Lung (tissue), 12 donors: ENCODE results near the gene PIK3CD. TPM values are rescaled to one million over a fixed set of nuclear protein-coding genes. Genes with fewer than 3 reads are reported as not detected.

Experiments
- ATAC-seq: fragments of 200-7000 bp; cut with Tn5 transposase; one replicate; pipeline ENCODE4 v1.9.1; 2020; ENCODE audit warnings: moderate number of reproducible peaks; ENCODE audit not compliant: insufficient read depth, low FRiP score
- DNase-seq, 3 donors: peaks; one replicate each; pipeline ENCODE4 v3.0.0-alpha.2; 2013 to 2017
- H3K27ac ChIP-seq, 2 donors: one replicate each; pipeline ENCODE4 v1.5.1; 2013; ENCODE audit warnings: mild to moderate bottlenecking in 2 of 2, moderate library complexity in 2 of 2, control low read depth in 1 of 2, inconsistent platforms in 1 of 2, low read depth in 1 of 2, low read length in 1 of 2
- H3K27me3 ChIP-seq, 3 donors: one replicate each; pipeline ENCODE4 v1.5.1; 2013; ENCODE audit warnings: low read length in 2 of 3; ENCODE audit not compliant: control insufficient read depth in 3 of 3, insufficient read depth in 3 of 3
- H3K36me3 ChIP-seq, 4 donors: one replicate each; pipeline ENCODE4 v1.5.1; 2013; ENCODE audit warnings: low read length in 4 of 4, mild to moderate bottlenecking in 1 of 4, moderate library complexity in 1 of 4; ENCODE audit not compliant: control insufficient read depth in 4 of 4, insufficient read depth in 4 of 4
- H3K4me1 ChIP-seq, 5 donors: one replicate each; pipeline ENCODE4 v1.5.1; 2013; ENCODE audit warnings: low read length in 5 of 5, mild to moderate bottlenecking in 2 of 5, moderate library complexity in 1 of 5; ENCODE audit not compliant: control insufficient read depth in 5 of 5, insufficient read depth in 5 of 5
- H3K4me3 ChIP-seq: one replicate; pipeline ENCODE4 v1.5.1; 2013; ENCODE audit warnings: mild to moderate bottlenecking, control low read depth, moderate library complexity
- H3K9ac ChIP-seq, 2 donors: one replicate each; pipeline ENCODE4 v1.5.1; 2013; ENCODE audit warnings: low read length in 2 of 2, control low read depth in 1 of 2; ENCODE audit not compliant: insufficient read depth in 1 of 2
- H3K9me3 ChIP-seq, 4 donors: one replicate each; pipeline ENCODE4 v1.5.1; 2013; ENCODE audit warnings: low read length in 3 of 4, mild to moderate bottlenecking in 1 of 4, moderate library complexity in 1 of 4; ENCODE audit not compliant: control insufficient read depth in 4 of 4, insufficient read depth in 3 of 4
- WGBS, 2 donors: extraction: QIAGEN DNeasy Blood & Tissue Kit; methylation state at CpG; one replicate each; pipeline ENCODE4 v1.1.7; 2013; 5-methylcytosine and 5-hydroxymethylcytosine counted together
- polyA plus RNA-seq, 2 donors: library from polyadenylated mRNA; stranded (reverse); fragments of 200-250 nt; gene quantifications; one replicate each; pipeline ENCODE4 v1.2.1, GENCODE V29; 2013
- total RNA-seq, 2 donors: library from RNA; depleted of rRNA in 1 of 2; stranded (reverse); fragments of >200 nt in 1 of 2; gene quantifications; one replicate each; pipeline ENCODE4 v1.2.1, GENCODE V29; 2014 to 2021
- TF ChIP-seq, protein P1 (sequence below): IDR thresholded peaks from 2 replicates; pipeline ENCODE4 v1.5.1; 2012; ENCODE audit warnings: mild to moderate bottlenecking; ENCODE audit errors: control extremely low read depth, extremely low read depth
- donor health status: control.
- donor health status: control.
- donor health status: Bipolar disorder and iron deficiency.
- donor health status: healthy.
- donor health status: DM: yes; HTN: yes; CAD: no.

Gene PIK3CD
- total and polyA plus RNA-seq, 4 donors = 7.8 to 29.6 (median 21.8) TPM

GRCh38 chr1:9626201-9626608 lies 25.3 kb upstream of the PIK3CD start:
- H3K27ac ChIP-seq = no peak overlapping the region
- no peak overlapping the region for H3K9ac ChIP-seq
- H3K36me3 ChIP-seq = no peaks in the 10 kb centered on the region
- H3K4me3 ChIP-seq = no peak overlapping the region
- H3K9me3 ChIP-seq = no peaks in the 10 kb centered on the region
- no peak for ATAC-seq
- no peaks in the 10 kb centered on the region for H3K4me1 ChIP-seq
- DNase-seq = no peak
- H3K27me3 ChIP-seq = no peaks in the 10 kb centered on the region
- TF ChIP-seq, protein P1, sequence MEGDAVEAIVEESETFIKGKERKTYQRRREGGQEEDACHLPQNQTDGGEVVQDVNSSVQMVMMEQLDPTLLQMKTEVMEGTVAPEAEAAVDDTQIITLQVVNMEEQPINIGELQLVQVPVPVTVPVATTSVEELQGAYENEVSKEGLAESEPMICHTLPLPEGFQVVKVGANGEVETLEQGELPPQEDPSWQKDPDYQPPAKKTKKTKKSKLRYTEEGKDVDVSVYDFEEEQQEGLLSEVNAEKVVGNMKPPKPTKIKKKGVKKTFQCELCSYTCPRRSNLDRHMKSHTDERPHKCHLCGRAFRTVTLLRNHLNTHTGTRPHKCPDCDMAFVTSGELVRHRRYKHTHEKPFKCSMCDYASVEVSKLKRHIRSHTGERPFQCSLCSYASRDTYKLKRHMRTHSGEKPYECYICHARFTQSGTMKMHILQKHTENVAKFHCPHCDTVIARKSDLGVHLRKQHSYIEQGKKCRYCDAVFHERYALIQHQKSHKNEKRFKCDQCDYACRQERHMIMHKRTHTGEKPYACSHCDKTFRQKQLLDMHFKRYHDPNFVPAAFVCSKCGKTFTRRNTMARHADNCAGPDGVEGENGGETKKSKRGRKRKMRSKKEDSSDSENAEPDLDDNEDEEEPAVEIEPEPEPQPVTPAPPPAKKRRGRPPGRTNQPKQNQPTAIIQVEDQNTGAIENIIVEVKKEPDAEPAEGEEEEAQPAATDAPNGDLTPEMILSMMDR = no peak
- WGBS, 2 donors = 31 to 54% methylated on average over 9 of the region's 9 CpGs

GRCh38 chr1:9628541-9629444 lies 22.7 kb upstream of the PIK3CD start:
- Histone ChIP-seq H3K27ac (peak overlapping the region in 1 of 2 donors; percentile 26), H3K4me1 (no peaks in the 10 kb centered on the region), H3K9ac (no peak overlapping the region), H3K36me3 (no peaks in the 10 kb centered on the region), H3K27me3 (no peaks in the 10 kb centered on the region), H3K9me3 (no peaks in the 10 kb centered on the region), H3K4me3 (no peak overlapping the region)
- 46 to 57% methylated on average over 23 of the region's 23 CpGs for WGBS, 2 donors
- TF ChIP-seq, protein P1 = no peak
- ATAC-seq (no peak), DNase-seq (no peak)

GRCh38 chr1:9629445-9630201 lies 21.9 kb upstream of the PIK3CD start:
- Histone ChIP-seq H3K27me3 (no peaks in the 10 kb centered on the region), H3K9me3 (no peaks in the 10 kb centered on the region), H3K9ac (no peak overlapping the region), H3K4me1 (no peaks in the 10 kb centered on the region), H3K27ac (peak overlapping the region in 1 of 2 donors; percentile 60), H3K36me3 (no peaks in the 10 kb centered on the region), H3K4me3 (no peak overlapping the region)
- TF ChIP-seq, protein P1 = no peak
- 15 to 36% methylated on average over 28 to 29 of the region's 29 CpGs for WGBS, 2 donors
- DNase-seq (peak in 1 of 3 donors; percentile 43), ATAC-seq (no peak)
